Measurements from ENCODE around the gene KIZ. TPM values are rescaled to one million over a fixed set of nuclear protein-coding genes. Genes with fewer than 3 reads are reported as not detected.

KIZ gene
- total RNA-seq, 1 donor from 2014 or later = 6.9 TPM

DNA sequence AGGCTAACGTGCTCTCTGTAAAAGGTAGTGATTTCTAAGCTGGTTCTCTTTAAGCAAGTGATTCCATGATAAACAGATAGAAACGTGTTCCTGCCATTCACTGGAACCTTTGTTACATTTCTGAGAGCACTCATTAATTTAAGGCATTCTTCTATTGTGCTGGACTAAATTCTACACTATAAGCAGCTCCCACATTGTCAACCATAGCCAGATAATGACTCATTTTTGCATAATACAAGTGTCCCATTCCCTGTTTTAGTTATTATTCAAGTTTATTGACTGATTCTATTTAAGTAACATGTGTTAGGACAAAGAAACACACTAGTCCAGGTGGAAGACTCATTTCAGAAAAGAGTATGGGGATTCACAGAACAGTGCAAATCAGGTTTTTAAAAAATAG is 163.8 kb downstream of the KIZ start:
- DNase-seq (ENCODE audit: low spot score in 2 of 2) (no peak), FAIRE-seq (no peak)

DNA sequence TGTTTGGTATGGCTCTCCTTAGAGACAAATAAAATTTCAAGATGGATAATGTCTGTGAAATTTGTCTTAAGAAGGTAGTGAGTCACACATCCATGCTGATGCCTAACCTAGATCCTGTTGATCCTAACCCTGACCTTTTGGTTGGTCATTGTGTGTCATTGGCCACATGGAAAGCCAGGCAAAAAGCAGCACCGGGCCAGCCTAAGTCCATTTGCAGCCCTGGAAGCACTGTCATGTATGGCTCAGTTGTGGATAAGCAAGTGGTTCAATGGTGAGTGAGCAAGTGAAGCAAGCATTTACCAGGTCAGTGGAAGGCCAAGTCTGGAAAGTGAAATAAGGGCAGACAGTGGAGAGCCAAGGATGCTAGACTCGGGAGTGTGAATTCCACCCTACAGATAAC is 165.1 kb downstream of the KIZ start:
- FAIRE-seq (no peak), DNase-seq (ENCODE audit: low spot score in 2 of 2) (no peak)

DNA sequence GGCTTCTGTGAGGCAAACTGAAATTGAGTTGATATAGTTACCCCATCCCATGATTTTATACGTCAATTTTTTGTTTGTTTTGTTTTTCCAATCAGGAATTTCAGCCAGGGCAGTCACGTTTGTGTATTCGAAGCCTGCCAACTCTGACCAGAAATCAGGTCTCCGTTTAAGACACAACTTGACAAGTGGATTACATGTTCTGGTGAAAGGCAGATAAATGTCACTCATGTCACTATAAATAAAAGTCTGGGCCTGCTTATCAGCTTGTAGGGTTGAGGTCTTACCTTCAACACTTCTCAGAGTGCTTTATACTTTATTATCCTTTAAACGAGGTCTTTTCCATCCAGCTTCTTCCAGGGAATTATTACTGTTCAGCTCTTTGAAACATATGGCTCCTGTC is 168.9 kb downstream of the KIZ start:
- FAIRE-seq (no peak), DNase-seq (ENCODE audit: low spot score in 2 of 2) (no peak)

Small RNA genes lying within 50 kb of the gene (small RNA-seq; reads per million reads assigned to genes)
- gene RNA5SP477 = not detected

Other genes starting within 250 kb of the KIZ start
- 0.82 TPM for gene LINC00237, start 19.7 kb upstream of the KIZ start, total RNA-seq
- 96.2 TPM for gene XRN2, start 177.2 kb downstream of the KIZ start, total RNA-seq

Measured in frontal cortex (tissue), 4 donors.